Astrocyte (in vitro differentiated cells and primary cell): ENCODE results near the gene DCLK2. TPM values are rescaled to one million over a fixed set of nuclear protein-coding genes. Genes with fewer than 3 reads are reported as not detected.
A peak's percentile ranks its signal among the peaks of the same experiment; 100 is the strongest.

ENCODE experiments used
- DNase-seq: peaks from one replicate; pipeline ENCODE4 v3.0.0-alpha.2; 2010; ENCODE audit warnings: low read depth
- FAIRE-seq: peaks from 2 replicates; lab custom pipeline; 2011; peaks lifted over from hg19 to GRCh38; lab: Jason Lieb, UNC
- H2AFZ ChIP-seq: 2 replicates; pipeline ENCODE4 v1.6.0; 2012; ENCODE audit warnings: low read depth, low read length, inconsistent platforms
- H3K27ac ChIP-seq: 2 replicates; pipeline ENCODE4 v1.5.1; 2011; ENCODE audit warnings: low read depth, low read length, inconsistent platforms
- H3K27me3 ChIP-seq: 2 replicates; pipeline ENCODE4 v1.6.0; 2011; ENCODE audit warnings: low read length, inconsistent platforms; ENCODE audit not compliant: insufficient read depth
- H3K36me3 ChIP-seq: 2 replicates; pipeline ENCODE4 v1.5.1; 2011; ENCODE audit warnings: low read length, inconsistent platforms; ENCODE audit not compliant: insufficient read depth
- H3K4me1 ChIP-seq: 2 replicates; pipeline ENCODE4 v1.5.1; 2011; ENCODE audit warnings: low read length, inconsistent platforms; ENCODE audit not compliant: insufficient read depth
- H3K4me2 ChIP-seq: 2 replicates; pipeline ENCODE4 v1.6.0; 2012; ENCODE audit warnings: low read length, inconsistent platforms
- H3K4me3 ChIP-seq: 2 replicates; pipeline ENCODE4 v1.5.1; 2011; ENCODE audit warnings: low read depth, mild to moderate bottlenecking, low read length, inconsistent platforms; ENCODE audit not compliant: insufficient read depth
- H3K79me2 ChIP-seq: 2 replicates; pipeline ENCODE4 v1.6.0; 2012; ENCODE audit warnings: mild to moderate bottlenecking, low read length, inconsistent platforms; ENCODE audit not compliant: insufficient read depth
- H3K9ac ChIP-seq: 2 replicates; pipeline ENCODE4 v1.6.0; 2012; ENCODE audit warnings: mild to moderate bottlenecking, low read length, inconsistent platforms
- H3K9me3 ChIP-seq: 2 replicates; pipeline ENCODE4 v1.5.1; 2012; ENCODE audit warnings: low read depth, mild to moderate bottlenecking, low read length, inconsistent platforms; ENCODE audit not compliant: insufficient read depth
- H4K20me1 ChIP-seq: 2 replicates; pipeline ENCODE4 v1.6.0; 2012; ENCODE audit warnings: low read length, inconsistent platforms; ENCODE audit not compliant: insufficient read depth
- H3K27ac Mint-ChIP-seq: one replicate; pipeline ENCODE4 v1.8.0; 2021; ENCODE audit warnings: mild to moderate bottlenecking, mixed read lengths; ENCODE audit not compliant: unreplicated experiment
- H3K27me3 Mint-ChIP-seq: one replicate; pipeline ENCODE4 v1.8.0; 2021; ENCODE audit warnings: low read depth, mixed read lengths; ENCODE audit not compliant: unreplicated experiment
- H3K36me3 Mint-ChIP-seq: one replicate; pipeline ENCODE4 v1.8.0; 2021; ENCODE audit warnings: low read depth, mixed read lengths; ENCODE audit not compliant: unreplicated experiment
- H3K4me1 Mint-ChIP-seq: one replicate; pipeline ENCODE4 v1.8.0; 2021; ENCODE audit warnings: low read depth, mixed read lengths; ENCODE audit not compliant: unreplicated experiment
- H3K4me3 Mint-ChIP-seq: one replicate; pipeline ENCODE4 v1.8.0; 2021; ENCODE audit warnings: mild to moderate bottlenecking, moderate library complexity, mixed read lengths; ENCODE audit not compliant: unreplicated experiment
- H3K9me3 Mint-ChIP-seq: one replicate; pipeline ENCODE4 v1.8.0; 2021; ENCODE audit warnings: mild to moderate bottlenecking, mixed read lengths; ENCODE audit not compliant: unreplicated experiment
- CTCF ChIP-seq: IDR thresholded peaks from 2 replicates; pipeline ENCODE4 v1.5.1; 2011; ENCODE audit warnings: low read depth, mild to moderate bottlenecking, inconsistent platforms, low read length, moderate library complexity; ENCODE audit not compliant: insufficient read depth
- EZH2 ChIP-seq: IDR thresholded peaks from 2 replicates; pipeline ENCODE4 v1.6.1; 2012; ENCODE audit warnings: mild to moderate bottlenecking, low read length, inconsistent platforms; ENCODE audit not compliant: insufficient read depth
- total RNA-seq: library from RNA; stranded (reverse); gene quantifications from 2 replicates; pipeline ENCODE4 v1.2.1, GENCODE V29; 2021

The DCLK2 gene
- total RNA-seq, 1 donor from 2014 or later: 6.2 TPM

- Histone ChIP-seq H3K4me3 (no peak overlapping the region), H3K4me1 (peaks cover 5% of the 10 kb centered on the region), H3K36me3 (no peaks in the 10 kb centered on the region), H3K9ac (no peak overlapping the region), H3K4me2 (no peak overlapping the region), H3K27ac (no peak overlapping the region), H3K27me3 (no peaks in the 10 kb centered on the region), H2AFZ (no peak overlapping the region), H4K20me1 (no peaks in the 10 kb centered on the region), H3K79me2 (peaks cover 2% of the 10 kb centered on the region), H3K9me3 (no peaks in the 10 kb centered on the region)
- no peaks in the 10 kb centered on the region for H3K27me3 Mint-ChIP-seq
- FAIRE-seq (no peak), DNase-seq (peak; percentile 64)
- no peaks in the 10 kb centered on the region for H3K36me3 Mint-ChIP-seq
- no peaks in the 10 kb centered on the region for H3K9me3 Mint-ChIP-seq
- H3K27ac Mint-ChIP-seq: no peak overlapping the region
- TF ChIP-seq EZH2: no peak
- no peak for TF ChIP-seq CTCF
- no peak overlapping the region for H3K4me3 Mint-ChIP-seq
- no peaks in the 10 kb centered on the region for H3K4me1 Mint-ChIP-seq
Observed at GRCh38 chr4:150149381-150149780, 71.1 kb downstream of the DCLK2 start.

GRCh38 chr4:150150629-150151062, 72.4 kb downstream of the DCLK2 start:
- no peak for TF ChIP-seq EZH2
- no peak for TF ChIP-seq CTCF
- Mint-ChIP-seq H3K27ac (no peak overlapping the region), H3K27me3 (no peaks in the 10 kb centered on the region), H3K9me3 (no peaks in the 10 kb centered on the region), H3K36me3 (no peaks in the 10 kb centered on the region), H3K4me3 (no peak overlapping the region), H3K4me1 (no peaks in the 10 kb centered on the region)
- H2AFZ ChIP-seq: no peak overlapping the region
- H3K9me3 ChIP-seq: no peaks in the 10 kb centered on the region
- FAIRE-seq: no peak
- H3K9ac ChIP-seq: no peak overlapping the region
- H3K4me2 ChIP-seq: no peak overlapping the region
- H3K27me3 ChIP-seq: no peaks in the 10 kb centered on the region
- H3K4me1 ChIP-seq: peaks cover 5% of the 10 kb centered on the region
- no peak overlapping the region for H3K27ac ChIP-seq
- DNase-seq: no peak
- H3K36me3 ChIP-seq: no peaks in the 10 kb centered on the region
- peaks cover 2% of the 10 kb centered on the region for H3K79me2 ChIP-seq
- H4K20me1 ChIP-seq: no peaks in the 10 kb centered on the region
- H3K4me3 ChIP-seq: no peak overlapping the region

DNA sequence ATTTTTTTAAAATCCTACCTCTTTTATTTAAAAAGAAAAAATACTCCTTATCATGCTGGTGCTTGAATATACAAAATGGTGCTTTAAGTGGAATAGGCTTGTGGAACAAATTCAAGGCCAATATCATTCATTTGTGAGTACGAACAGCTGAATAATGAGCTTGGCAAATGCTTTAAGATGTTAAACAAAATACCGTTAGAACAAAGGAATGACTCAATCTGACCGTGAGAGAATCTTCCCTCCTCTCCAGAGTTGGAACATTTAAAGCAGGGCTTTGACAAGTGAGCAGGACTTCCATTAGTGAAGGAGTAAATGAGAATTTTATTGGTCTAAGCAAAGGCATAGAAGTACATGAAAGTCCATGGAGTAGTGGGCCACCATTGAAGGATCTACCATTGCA, 74.5 kb downstream of the DCLK2 start:
- peak; percentile 93 for DNase-seq
- no peaks in the 10 kb centered on the region for H4K20me1 ChIP-seq
- H3K27me3 Mint-ChIP-seq: no peaks in the 10 kb centered on the region
- no peak overlapping the region for H3K27ac Mint-ChIP-seq
- H3K27me3 ChIP-seq: no peaks in the 10 kb centered on the region
- no peak overlapping the region for H2AFZ ChIP-seq
- no peak overlapping the region for H3K4me3 ChIP-seq
- no peak overlapping the region for H3K4me3 Mint-ChIP-seq
- H3K27ac ChIP-seq: no peak overlapping the region
- peaks cover 5% of the 10 kb centered on the region for H3K4me1 ChIP-seq
- no peaks in the 10 kb centered on the region for H3K36me3 ChIP-seq
- H3K9me3 Mint-ChIP-seq: no peaks in the 10 kb centered on the region
- FAIRE-seq: peak; percentile 59
- peaks cover 2% of the 10 kb centered on the region for H3K79me2 ChIP-seq
- H3K4me2 ChIP-seq: no peak overlapping the region
- no peaks in the 10 kb centered on the region for H3K4me1 Mint-ChIP-seq
- H3K9ac ChIP-seq: no peak overlapping the region
- H3K9me3 ChIP-seq: no peaks in the 10 kb centered on the region
- no peaks in the 10 kb centered on the region for H3K36me3 Mint-ChIP-seq
- TF ChIP-seq EZH2: no peak
- TF ChIP-seq CTCF: no peak
